Astrocyte of the spinal cord (primary cell): ENCODE results near the gene CPT1A.

Source experiments
- DNase-seq: peaks from one replicate; pipeline ENCODE4 v3.0.0; 2011; ENCODE audit warnings: low read depth, low spot score
- H3K4me3 ChIP-seq: 2 replicates; pipeline ENCODE4 v1.5.1; 2011; ENCODE audit warnings: low read depth, mild to moderate bottlenecking, low read length, moderate library complexity
- CTCF ChIP-seq: IDR thresholded peaks from 2 replicates; pipeline ENCODE4 v1.5.1; 2012; ENCODE audit warnings: low read depth, mild to moderate bottlenecking, low read length, inconsistent platforms
- in situ Hi-C: cut with HindIII; loops from 2 replicates; pipeline ENCODE4 v1.10.0; 2017; ENCODE audit warnings: low sequenced_read_pairs

CPT1A gene

GRCh38 chr11:68704887-68705286, 136.8 kb downstream of the CPT1A start:
- in situ Hi-C loops, result no loop called here
- H3K4me3 ChIP-seq, result no peak overlapping the region
- no peak for TF ChIP-seq CTCF
- DNase-seq, result peak; percentile 2
